NCI-H524 treated with DMSO at 0.1 percent for 48 hours (cell line): ENCODE data around the gene ABCC1.
A peak's percentile ranks its signal among the peaks of the same experiment; 100 is the strongest.
"Not testable (repeated sequence)": the region's sequence is repeated elsewhere in the genome, so short reads cannot be mapped to it uniquely, and the experiment has no call there.

Experiments
- DNase-seq: peaks from one replicate; lab custom pipeline; 2025; lab: John Stamatoyannopoulos, UW

Gene ABCC1

GRCh38 chr16:15967655-15968315 is 18.4 kb downstream of the ABCC1 start:
- no peak for DNase-seq

DNA sequence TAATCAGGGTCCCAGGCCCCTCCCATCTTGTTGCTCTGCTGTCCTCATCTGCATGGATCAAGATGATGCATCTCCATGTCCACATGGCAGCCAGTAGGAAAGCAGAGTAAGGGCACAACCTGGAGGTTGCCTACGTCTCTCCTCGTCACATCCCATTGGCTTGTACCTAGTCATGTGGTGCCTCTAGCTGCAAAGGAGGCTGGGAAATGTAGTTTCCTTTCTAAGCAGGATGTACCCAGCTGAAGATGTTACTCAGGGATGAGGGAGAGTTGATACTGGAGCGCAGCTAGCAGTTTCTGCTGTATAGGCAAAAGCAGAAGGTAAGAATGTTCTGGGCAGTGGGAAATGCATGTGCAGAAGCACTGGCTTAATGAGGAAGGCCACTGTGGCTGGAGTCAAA is 20.8 kb downstream of the ABCC1 start:
- DNase-seq: no peak

GRCh38 chr16:15970743-15971439 is 21.5 kb downstream of the ABCC1 start:
- no peak for DNase-seq

DNA sequence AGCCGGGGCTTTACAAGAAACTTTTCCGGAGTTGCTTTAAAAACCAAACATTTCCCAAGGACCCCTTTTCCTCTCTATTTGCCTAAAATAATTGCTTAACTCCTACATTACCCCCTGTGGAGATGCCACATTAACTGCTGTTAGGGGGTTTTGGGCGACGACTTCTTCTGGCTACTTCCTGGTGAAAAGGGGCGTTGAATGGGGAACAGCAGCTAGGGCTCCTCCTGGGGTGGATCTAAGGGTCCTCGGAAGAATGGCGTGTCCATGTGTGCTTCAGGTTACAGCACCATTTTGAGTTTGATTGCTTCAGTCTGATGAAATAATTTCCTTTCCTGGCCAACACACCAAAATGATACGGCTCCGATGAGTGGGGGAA is 22.0 kb downstream of the ABCC1 start:
- DNase-seq: no peak

DNA sequence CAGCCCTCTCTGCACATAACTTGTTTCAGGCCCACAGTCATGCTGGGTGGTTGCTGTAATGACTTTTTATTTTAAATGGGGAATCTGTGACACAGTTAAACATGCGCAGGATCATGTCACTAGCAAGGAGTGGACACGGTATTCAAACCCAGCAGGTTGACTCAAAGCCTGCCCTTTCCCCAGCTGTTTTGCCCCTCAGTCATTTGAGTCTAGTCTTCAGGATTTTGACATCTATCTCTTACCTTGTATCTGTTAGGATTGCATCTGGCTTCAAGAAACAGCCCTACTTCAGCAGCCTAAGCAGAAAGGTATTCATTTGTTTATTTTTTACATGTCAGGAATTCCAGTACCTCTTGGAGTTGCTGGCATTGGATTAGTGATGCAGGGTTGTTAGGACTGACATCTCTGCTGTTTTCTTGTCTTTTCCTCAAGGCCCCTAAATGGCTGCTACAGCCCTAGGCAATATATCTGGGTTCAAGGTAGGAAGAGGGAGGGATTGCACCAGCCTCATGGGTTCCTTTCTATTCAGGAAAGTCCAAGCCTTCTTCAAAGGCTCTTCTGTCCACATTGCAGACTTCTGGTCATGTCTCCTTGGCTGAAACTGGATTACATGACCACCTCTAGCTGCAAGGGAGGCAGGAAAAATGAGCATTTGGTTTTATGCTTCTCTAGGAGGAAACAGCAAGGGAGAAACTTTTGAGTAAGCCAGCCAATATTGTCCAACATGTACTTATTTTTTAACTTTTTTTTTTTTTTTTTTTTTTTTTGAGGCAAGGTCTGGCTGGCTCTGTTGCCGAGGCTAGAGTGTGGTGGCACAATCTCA is 22.8 kb downstream of the ABCC1 start:
- DNase-seq: no peak

DNA sequence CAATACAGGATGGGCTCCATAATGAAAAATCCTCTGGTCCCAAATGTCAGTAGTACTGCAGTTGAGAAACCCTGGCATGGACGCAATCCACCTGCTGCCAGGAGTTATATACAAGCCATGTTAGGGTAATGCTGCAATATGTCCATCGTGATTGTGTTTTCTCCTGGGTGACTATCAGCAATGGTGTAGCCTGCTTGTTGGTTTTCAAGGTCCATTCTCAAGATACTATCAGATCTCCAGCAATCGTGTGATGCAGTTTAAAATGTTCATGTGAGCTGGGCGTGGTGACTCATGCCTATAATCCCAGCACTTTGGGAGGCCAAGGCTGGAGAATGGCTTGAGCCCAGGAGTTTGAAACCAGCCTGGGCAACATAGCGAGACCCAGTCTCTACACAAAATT is 24.0 kb downstream of the ABCC1 start:
- no peak for DNase-seq

DNA sequence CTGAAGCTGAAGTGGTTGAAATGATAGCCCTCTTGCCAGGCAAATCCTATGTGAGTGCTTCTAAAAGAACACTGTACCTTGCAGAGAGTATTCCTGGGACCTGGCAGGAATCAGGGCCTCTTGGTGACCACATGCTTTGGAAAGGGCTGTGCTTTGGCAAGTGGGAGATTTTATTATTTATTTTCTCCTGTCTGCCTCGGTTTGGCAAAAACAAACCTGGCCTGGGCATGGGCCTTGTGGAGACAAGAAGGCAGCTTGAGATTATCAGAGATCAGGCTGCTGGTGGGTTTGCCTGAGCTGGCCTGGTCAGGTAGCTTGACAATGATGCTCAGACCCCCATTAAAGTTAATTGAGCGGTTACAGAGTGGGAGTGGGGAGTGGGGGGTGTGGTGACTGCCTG is 24.6 kb downstream of the ABCC1 start:
- no peak for DNase-seq

DNA sequence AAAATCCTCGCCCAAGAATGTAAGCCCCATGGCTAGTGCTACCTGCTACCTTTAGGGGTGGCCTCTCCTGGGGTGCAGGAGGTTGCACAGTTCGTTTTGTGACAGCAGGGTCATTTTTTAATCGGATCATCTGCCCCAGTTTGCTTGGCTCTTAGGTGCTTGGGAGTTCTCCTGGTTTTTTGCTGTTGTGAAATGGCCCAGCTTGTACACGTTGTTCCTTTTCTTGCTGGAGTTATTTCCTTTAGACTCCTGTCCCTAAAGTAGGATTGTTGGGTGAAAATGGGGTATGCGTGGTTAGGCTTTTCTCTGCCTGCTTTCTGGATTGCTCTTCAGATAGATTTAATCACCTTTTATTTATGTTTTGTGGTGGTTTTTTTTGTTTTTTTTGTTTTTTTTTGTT is 25.8 kb downstream of the ABCC1 start:
- DNase-seq: no peak

GRCh38 chr16:15976225-15976812 is 26.9 kb downstream of the ABCC1 start:
- DNase-seq: peak; percentile 9

GRCh38 chr16:15976929-15977637 is 27.7 kb downstream of the ABCC1 start:
- no peak for DNase-seq

GRCh38 chr16:15979801-15980200 is 30.4 kb downstream of the ABCC1 start:
- no peak for DNase-seq

DNA sequence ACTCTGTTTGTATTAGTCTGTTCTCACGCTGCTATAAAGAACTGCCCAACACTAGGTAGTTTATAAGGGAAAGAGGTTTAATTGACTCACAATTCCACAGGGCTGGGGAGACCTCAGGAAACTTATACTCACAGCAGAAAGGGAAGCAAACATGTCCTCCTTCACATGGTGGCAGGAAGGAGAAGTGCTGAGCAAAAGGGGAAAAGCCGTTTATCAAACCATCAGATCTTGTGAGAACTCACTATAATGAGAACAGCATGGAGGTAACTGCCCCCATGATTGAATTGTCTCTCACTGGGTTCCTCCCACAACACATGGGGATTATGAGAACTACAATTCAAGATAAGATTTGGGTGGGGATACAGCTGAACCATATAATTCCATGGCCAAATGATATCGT is 30.9 kb downstream of the ABCC1 start:
- no peak for DNase-seq

DNA sequence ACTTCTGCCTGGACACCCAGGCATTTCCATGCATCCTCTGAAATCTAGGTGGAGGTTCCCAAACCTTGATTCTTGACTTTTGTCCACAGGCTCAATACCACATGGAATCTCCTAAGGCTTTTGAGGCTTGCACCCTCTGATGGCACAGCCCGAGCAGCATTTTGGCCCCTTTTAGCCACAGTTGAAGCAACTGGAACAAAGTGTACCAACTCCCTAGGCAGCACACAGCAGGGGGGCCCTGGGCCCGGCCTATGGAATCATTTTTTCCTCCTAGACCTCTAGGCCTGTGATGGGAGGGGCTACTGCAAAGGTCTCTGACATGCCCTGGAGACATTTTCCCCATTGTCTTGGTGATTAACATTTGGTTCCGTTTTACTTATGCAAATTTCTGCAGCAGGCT is 32.0 kb downstream of the ABCC1 start:
- no peak for DNase-seq

GRCh38 chr16:15982194-15982915 is 32.9 kb downstream of the ABCC1 start:
- DNase-seq: not testable (repeated sequence)

GRCh38 chr16:15983898-15984297 is 34.5 kb downstream of the ABCC1 start:
- no peak for DNase-seq

- no peak for DNase-seq
These were observed 35.7 kb downstream of the ABCC1 start for GRCh38 chr16:15985144-15985543.

DNA sequence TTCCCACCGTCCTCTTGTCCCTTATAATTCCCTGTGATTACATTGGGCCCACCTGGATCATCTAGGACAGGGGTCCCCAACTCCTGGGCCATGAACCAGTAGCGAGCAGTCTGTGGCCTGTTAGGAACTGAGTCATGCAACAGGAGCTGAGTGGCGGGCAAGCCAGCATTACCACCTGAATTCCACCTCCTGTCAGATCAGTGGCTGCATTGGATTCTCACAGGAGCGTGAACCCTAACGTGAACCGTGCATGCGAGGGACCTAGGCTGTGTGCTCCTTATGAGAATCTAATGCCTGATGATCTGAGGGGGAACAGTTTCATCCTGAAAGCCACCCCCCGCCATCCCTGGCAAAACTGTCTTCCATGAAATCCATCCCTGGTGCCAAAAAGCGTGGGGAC is 36.8 kb downstream of the ABCC1 start:
- DNase-seq: no peak

- DNase-seq: peak; percentile 76
These were observed 39.0 kb downstream of the ABCC1 start for GRCh38 chr16:15988268-15989013.

- DNase-seq: no peak
These were observed 41.5 kb downstream of the ABCC1 start for GRCh38 chr16:15990902-15991301.

GRCh38 chr16:15993128-15993527 is 43.7 kb downstream of the ABCC1 start:
- DNase-seq: no peak

DNA sequence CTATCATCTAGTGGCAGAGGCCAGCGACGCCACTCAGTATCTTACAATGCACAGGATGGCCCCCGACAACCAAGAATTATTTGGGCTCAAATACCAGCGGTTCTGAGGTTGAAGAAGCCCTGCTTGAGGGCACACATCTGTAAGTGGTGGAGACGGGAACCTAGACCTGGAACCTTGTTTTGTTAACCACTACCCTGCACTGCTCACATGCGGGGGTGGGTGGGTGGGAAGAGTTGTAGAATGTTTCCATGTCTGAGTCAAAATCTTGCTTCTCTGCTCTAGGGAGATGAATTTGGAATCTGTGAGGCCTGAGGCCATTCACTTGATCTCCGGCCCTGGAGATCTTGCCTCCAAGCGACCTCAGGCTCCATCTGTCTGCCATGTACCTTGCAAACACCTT is 44.1 kb downstream of the ABCC1 start:
- no peak for DNase-seq
